ENCODE results near the gene CCDC6. TPM values are rescaled to one million over a fixed set of nuclear protein-coding genes. Genes with fewer than 3 reads are reported as not detected.

CCDC6 gene
- total RNA-seq, 1 experiment from 2014 or later = 58.4 TPM

DNA sequence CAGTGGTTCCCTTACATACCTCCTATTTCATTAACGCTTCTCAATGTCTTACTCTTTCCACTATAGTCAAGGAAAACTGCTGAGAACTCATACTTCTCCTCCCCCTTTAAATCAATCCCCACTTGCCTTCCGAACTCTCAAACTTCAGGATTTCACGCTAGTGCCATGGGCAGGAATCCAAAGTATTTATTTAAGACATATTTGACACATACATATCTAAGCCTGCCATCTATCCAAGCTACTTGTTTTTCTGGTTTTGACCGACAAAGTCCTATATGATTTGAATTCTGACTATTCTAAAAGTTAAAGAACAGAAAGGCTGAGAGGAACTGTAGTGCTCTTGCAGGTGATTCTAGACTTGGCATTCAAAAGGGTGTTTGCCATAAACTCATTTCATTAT lies 51.8 kb downstream of the CCDC6 start:
- H2BK20ac ChIP-seq (ENCODE audit: low read depth, low read length, poor library complexity, severe bottlenecking) = no peak overlapping the region
- Mint-ChIP-seq H3K27me3 (ENCODE audit: low read depth) (no peaks in the 10 kb centered on the region), H3K4me1 (peaks cover 53 to 71% of the 10 kb centered on the region in 2 experiments), H3K9me3 (peaks cover 3% of the 10 kb centered on the region in 2 experiments; a peak in 4 of 5 replicates), H3K36me3 (ENCODE audit: insufficient read depth in 1 of 3, low read depth in 3 of 3) (peaks cover 7 to 26% (median 11%) of the 10 kb centered on the region in 3 experiments; a peak in 6 of 7 replicates), H3K27ac (peak overlapping the region in 2 of 3 experiments; percentile 14 to 75; a peak in 3 of 7 replicates), H3K4me3 (no peak overlapping the region)
- TF ChIP-seq, protein P1, sequence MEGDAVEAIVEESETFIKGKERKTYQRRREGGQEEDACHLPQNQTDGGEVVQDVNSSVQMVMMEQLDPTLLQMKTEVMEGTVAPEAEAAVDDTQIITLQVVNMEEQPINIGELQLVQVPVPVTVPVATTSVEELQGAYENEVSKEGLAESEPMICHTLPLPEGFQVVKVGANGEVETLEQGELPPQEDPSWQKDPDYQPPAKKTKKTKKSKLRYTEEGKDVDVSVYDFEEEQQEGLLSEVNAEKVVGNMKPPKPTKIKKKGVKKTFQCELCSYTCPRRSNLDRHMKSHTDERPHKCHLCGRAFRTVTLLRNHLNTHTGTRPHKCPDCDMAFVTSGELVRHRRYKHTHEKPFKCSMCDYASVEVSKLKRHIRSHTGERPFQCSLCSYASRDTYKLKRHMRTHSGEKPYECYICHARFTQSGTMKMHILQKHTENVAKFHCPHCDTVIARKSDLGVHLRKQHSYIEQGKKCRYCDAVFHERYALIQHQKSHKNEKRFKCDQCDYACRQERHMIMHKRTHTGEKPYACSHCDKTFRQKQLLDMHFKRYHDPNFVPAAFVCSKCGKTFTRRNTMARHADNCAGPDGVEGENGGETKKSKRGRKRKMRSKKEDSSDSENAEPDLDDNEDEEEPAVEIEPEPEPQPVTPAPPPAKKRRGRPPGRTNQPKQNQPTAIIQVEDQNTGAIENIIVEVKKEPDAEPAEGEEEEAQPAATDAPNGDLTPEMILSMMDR (conservative IDR thresholded peaks at IDR 0.05) = no peak
- peaks cover 16% of the 10 kb centered on the region; the same call in 1 of the 2 replicates for H3K79me2 ChIP-seq (ENCODE audit: insufficient read depth, low read length)
- H4K5ac ChIP-seq (ENCODE audit: insufficient read length, low read depth, low read length) = no peak overlapping the region
- H4K20me1 ChIP-seq (ENCODE audit: control insufficient read depth, insufficient read depth, insufficient read length) = no peaks in the 10 kb centered on the region
- WGBS (ENCODE audit: extremely low coverage, insufficient read length, low lambda C conversion rate) = no CpG with 5 or more reads among the region's 4 CpGs
- no peak overlapping the region for H2BK15ac ChIP-seq (ENCODE audit: low read depth, low read length)
- no peak overlapping the region for H3T11ph ChIP-seq (ENCODE audit: low read length)
- H3K27ac ChIP-seq (ENCODE audit: insufficient read length, low read depth, low read length) = no peak overlapping the region
- H4K8ac ChIP-seq (replicated peaks; ENCODE audit: insufficient read length, low read depth, low read length) = no peak overlapping the region
- H3K79me1 ChIP-seq (ENCODE audit: insufficient read depth, low read depth, low read length, poor library complexity, severe bottlenecking) = peaks cover 2% of the 10 kb centered on the region
- H2BK120ac ChIP-seq (ENCODE audit: low read depth, low read length, poor library complexity, severe bottlenecking) = no peak overlapping the region
- no peak overlapping the region for H3K14ac ChIP-seq (ENCODE audit: insufficient read depth, low read length)
- H3K4ac ChIP-seq (ENCODE audit: low read depth, low read length) = no peak overlapping the region
- H3K18ac ChIP-seq (ENCODE audit: insufficient read length, low read depth, low read length) = no peak overlapping the region
- H2BK12ac ChIP-seq (ENCODE audit: insufficient read length, low read depth, low read length) = no peak overlapping the region
- H3K23me2 ChIP-seq (ENCODE audit: insufficient read length, low read depth, low read length, poor library complexity, severe bottlenecking) = no peaks in the 10 kb centered on the region
- H2AFZ ChIP-seq (ENCODE audit: low read length) = no peak overlapping the region
- H2BK5ac ChIP-seq (ENCODE audit: insufficient read length, low read length) = no peak overlapping the region
- no peaks in the 10 kb centered on the region for H3K27me3 ChIP-seq (ENCODE audit: insufficient read depth, low read length)
- H3K9ac ChIP-seq (ENCODE audit: extremely low read depth, insufficient read length, low read length) = no peak overlapping the region
- H3K4me2 ChIP-seq (ENCODE audit: insufficient read depth, insufficient read length, low read length) = no peak overlapping the region
- no peak overlapping the region for H2AK5ac ChIP-seq (ENCODE audit: insufficient read length, low read length)
- no peaks in the 10 kb centered on the region for H3K9me3 ChIP-seq (ENCODE audit: control insufficient read depth, low read depth, low read length)
- H3K23ac ChIP-seq (ENCODE audit: insufficient read length, low read depth, low read length) = no peak overlapping the region
- H4K91ac ChIP-seq (ENCODE audit: insufficient read length, low read depth, low read length) = no peak overlapping the region
- no peak overlapping the region for H3K56ac ChIP-seq (ENCODE audit: insufficient read length, low read depth, low read length)
- H3K4me1 ChIP-seq (ENCODE audit: insufficient read depth, low read length) = peaks cover 3% of the 10 kb centered on the region
- no peak for DNase-seq
